ENCODE results near the gene TRAF3.

Gene TRAF3

DNA sequence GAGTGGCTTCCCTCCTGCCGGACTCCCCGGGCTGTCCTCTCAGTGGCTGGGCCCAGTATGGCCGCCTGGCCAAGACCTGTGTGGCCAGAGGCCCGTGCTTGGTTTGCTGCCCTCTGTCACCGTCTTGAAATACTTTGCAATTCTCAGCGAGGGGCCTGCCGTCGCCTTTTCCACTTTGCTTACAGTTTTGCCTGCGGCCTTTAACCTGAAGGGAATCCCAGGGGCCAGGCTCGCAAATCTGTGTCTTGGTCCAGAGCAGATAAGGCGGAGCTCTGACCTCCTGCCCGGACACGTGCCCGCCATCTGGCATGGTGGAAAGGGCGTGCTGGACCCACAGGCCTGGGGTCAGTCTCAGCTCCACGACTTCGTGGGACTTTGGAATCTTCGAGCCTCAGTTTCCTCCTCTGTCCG lies 134.3 kb downstream of the TRAF3 start:
- no peak for DNase-seq

GRCh38 chr14:102911991-102912761 lies 134.9 kb downstream of the TRAF3 start:
- DNase-seq = no peak

- DNase-seq = no peak
These were observed 136.3 kb downstream of the TRAF3 start for GRCh38 chr14:102913341-102914211.

- no peak for DNase-seq
These were observed 137.4 kb downstream of the TRAF3 start for GRCh38 chr14:102914474-102915291.

- no peak for DNase-seq
These were observed 138.3 kb downstream of the TRAF3 start for GRCh38 chr14:102915292-102916110.

- no peak for DNase-seq
These were observed 139.3 kb downstream of the TRAF3 start for GRCh38 chr14:102916347-102917055.

DNA sequence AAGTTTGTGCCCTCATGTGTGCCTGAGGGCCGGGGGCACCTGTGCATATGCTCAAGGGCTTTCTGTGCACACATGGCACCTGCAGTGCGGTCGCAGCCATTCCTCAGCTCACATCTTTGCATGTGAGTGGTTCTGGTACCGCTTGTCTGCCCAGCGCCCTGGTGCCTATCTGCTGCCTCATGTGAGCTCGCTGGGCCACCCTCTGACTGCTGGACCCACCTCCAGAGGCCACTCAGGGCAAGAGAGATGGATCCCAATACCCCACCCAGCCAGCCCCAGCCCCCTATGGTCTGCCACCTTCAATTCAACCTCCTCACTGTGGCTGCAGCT lies 139.8 kb downstream of the TRAF3 start:
- no peak for DNase-seq

DNA sequence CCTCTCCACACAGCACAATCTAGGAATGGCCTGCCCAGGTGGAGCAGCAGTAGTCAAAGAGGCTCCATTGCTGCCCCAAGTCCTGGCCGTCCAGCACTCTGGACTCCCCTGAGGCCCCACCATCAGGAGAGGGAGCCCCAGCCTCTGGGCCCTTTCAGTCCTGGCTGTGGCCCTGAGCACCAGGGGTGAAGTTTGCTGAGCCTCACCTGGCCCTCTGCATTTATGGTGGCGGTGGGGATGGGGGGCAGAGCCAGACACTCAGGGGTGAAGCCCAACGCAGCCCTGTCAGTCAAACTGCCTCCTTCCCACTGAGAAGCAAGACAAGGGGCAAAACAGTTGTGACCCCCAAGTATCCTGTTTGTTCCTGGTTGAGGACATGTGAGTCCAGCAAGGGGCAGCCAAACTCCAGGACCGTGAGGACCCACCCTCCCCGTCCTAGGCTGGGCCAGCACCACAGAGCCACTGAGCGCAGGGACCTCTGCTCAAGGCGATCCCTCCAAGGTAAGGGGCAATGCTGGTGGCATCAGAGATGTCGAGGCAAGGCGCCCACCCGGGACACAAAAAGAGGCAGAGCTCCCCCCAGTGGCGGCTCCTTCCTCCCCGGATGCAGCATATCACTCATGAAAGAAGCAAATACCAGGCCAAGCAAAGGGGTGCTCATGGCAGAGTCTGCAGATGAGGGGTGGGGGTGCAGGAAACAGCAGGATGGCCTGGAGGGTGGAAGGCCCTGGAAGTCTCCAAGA lies 140.4 kb downstream of the TRAF3 start:
- DNase-seq = no peak

- no peak for DNase-seq
These were observed 141.2 kb downstream of the TRAF3 start for GRCh38 chr14:102918438-102918837.

DNA sequence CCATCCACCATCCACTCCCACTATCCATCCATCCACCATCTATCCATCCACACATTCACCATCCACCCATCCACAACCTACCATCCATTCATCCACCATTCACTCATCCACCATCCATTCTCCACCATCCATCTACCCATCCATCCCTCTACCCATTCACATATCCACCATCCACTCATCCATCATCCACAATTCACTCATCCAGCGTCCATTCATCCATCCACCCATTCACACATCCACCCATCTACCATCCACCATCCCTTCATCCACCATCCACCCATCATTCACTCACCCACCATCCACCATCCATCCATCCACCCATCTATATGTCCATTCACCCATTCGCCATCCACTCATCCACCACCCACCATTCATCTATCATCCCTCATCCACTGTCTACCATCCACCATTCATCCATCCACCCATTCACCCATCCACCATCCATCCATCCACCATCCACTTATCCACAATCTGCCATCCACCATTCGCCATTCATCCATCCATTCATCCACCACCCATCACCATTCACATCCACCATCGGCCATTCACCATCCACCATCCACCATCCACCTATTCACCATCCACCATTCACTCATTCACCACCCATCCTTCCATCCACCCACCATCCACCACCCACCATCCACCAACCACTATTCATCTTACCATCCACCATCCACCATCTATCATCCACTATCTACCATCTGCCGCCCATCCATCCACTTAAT lies 143.2 kb downstream of the TRAF3 start:
- no peak for DNase-seq

GRCh38 chr14:102920998-102921304 lies 143.7 kb downstream of the TRAF3 start:
- DNase-seq = no peak

- DNase-seq = no peak
These were observed 145.4 kb downstream of the TRAF3 start, which contains the start of gene AMN for GRCh38 chr14:102922490-102923200. AMN (plus strand) TSS chr14:102922663; CDS start chr14:102922689, 26 bp downstream.

- DNase-seq = no peak
These were observed 146.1 kb downstream of the TRAF3 start for GRCh38 chr14:102923201-102923924.

DNA sequence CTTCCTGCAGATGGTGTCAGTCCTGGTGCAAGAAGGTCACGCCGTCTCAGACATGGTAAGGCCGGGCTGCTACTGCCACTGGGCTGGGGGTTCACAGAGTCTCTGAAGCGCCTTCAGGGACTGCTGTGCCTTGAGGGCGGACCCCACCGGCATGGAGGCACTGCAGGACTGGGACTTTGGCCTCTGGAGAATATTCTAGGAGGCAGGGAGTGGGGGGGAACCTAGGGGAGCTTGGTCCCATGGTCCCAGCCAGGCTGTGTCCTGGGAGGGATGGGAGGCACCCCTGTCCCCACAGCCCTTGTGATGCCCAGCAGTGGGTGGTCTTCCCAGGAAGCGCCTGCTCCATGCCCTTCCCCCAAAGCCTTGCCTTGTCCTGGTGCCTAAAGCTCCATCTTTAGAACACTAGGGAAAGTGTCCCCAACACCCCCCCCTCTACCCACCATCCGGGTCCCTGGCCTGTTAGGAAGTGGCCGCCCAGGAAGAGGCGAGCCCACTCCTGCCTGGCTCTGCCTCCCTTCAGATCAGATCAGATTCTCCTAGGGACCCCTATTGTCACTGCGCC lies 146.8 kb downstream of the TRAF3 start:
- no peak for DNase-seq

GRCh38 chr14:102924632-102925588 lies 147.7 kb downstream of the TRAF3 start:
- DNase-seq = no peak

- DNase-seq = no peak
These were observed 148.4 kb downstream of the TRAF3 start for GRCh38 chr14:102925646-102926045.

DNA sequence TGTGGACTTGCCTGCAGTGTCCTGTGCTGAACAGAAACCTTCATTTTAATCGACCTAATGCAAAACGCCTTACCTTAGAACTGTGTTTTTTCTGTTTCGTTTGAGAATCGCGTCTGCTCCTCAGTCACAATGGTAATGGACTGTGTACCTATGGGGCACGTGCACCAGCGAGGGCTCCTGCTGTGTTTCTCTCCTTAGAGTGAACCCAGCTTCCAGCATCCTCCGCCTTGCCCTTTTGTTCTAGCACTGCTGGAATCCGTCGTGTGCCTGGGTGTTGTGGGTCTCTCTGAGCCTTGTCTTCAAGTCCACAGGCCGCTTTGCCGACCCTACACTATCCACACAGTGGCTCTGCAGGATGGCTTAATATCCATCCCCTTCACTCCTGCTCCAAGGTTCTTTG lies 148.9 kb downstream of the TRAF3 start:
- no peak for DNase-seq
